MM.1S (cell line): ENCODE data around the gene MAG.

Experiments
- DNase-seq: peaks from one replicate; pipeline ENCODE4 v3.0.0-alpha.2; 2015
- H2AFZ ChIP-seq: fragments of 300-600 bp; sonication (generic); 2 replicates; pipeline ENCODE4 v1.6.0; 2016; ENCODE audit warnings: antibody characterized with exemption, low read length
- H3F3A ChIP-seq: fragments of 300-600 bp; sonication (generic); 2 replicates; pipeline ENCODE4 v1.6.1; 2016; ENCODE audit warnings: mild to moderate bottlenecking, antibody characterized with exemption, low read length, moderate library complexity, mixed read lengths; ENCODE audit not compliant: insufficient read depth
- H3K27ac ChIP-seq: fragments of 300-600 bp; sonication (generic); 2 replicates; pipeline ENCODE4 v1.5.1; 2016; ENCODE audit warnings: mild to moderate bottlenecking, low read length
- H3K27me3 ChIP-seq: fragments of 300-600 bp; sonication (generic); replicated peaks from 2 replicates; pipeline ENCODE4 v1.6.0; 2016; ENCODE audit warnings: low read length; ENCODE audit not compliant: insufficient read depth
- H3K36me3 ChIP-seq: fragments of 300-600 bp; sonication (generic); replicated peaks from 2 replicates; pipeline ENCODE4 v1.6.1; 2016; ENCODE audit warnings: mild to moderate bottlenecking, low read length, mixed read lengths; ENCODE audit not compliant: insufficient read depth
- H3K4me1 ChIP-seq: fragments of 300-600 bp; sonication (generic); 2 replicates; pipeline ENCODE4 v1.6.1; 2016; ENCODE audit warnings: low read length, mixed read lengths
- H3K4me2 ChIP-seq: fragments of 300-600 bp; sonication (generic); 2 replicates; pipeline ENCODE4 v1.6.0; 2016; ENCODE audit warnings: low read depth, low read length
- H3K4me3 ChIP-seq: fragments of 300-600 bp; sonication (generic); 2 replicates; pipeline ENCODE4 v1.5.1; 2016; ENCODE audit warnings: low read length, mixed read lengths
- H3K79me2 ChIP-seq: fragments of 300-600 bp; sonication (generic); 2 replicates; pipeline ENCODE4 v1.6.1; 2016; ENCODE audit warnings: mixed run types, low read length, mixed read lengths
- H3K9ac ChIP-seq: fragments of 300-600 bp; sonication (generic); 2 replicates; pipeline ENCODE4 v1.6.1; 2016; ENCODE audit warnings: low read length, mixed read lengths
- H3K9me2 ChIP-seq: fragments of 300-600 bp; sonication (generic); replicated peaks from 2 replicates; pipeline ENCODE4 v1.6.1; 2016; ENCODE audit warnings: mild to moderate bottlenecking, low read length, mixed read lengths; ENCODE audit not compliant: insufficient read depth
- H3K9me3 ChIP-seq: fragments of 300-600 bp; sonication (generic); replicated peaks from 2 replicates; pipeline ENCODE4 v1.6.1; 2016; ENCODE audit warnings: mild to moderate bottlenecking, low read length, mixed read lengths; ENCODE audit not compliant: insufficient read depth
- H4K20me1 ChIP-seq: fragments of 300-600 bp; sonication (generic); 2 replicates; pipeline ENCODE4 v1.6.1; 2016; ENCODE audit warnings: mild to moderate bottlenecking, low read length, moderate library complexity, mixed read lengths; ENCODE audit not compliant: insufficient read depth
- EZH2 ChIP-seq: fragments of 300-600 bp; sonication (generic); optimal IDR thresholded peaks from 2 replicates; pipeline ENCODE3; 2017; ENCODE audit warnings: low read depth, mild to moderate bottlenecking, antibody characterized with exemption, low read length, mixed read lengths
- EZH2phosphoT487 ChIP-seq: fragments of 300-600 bp; sonication (generic); IDR thresholded peaks from 2 replicates; pipeline ENCODE4 v1.6.1; 2018; ENCODE audit warnings: antibody characterized with exemption, low read length
- TF ChIP-seq, protein P1 (sequence below): fragments of 300-600 bp; sonication (generic); IDR thresholded peaks from 2 replicates; pipeline ENCODE4 v1.5.1; 2016; ENCODE audit warnings: antibody characterized with exemption, low read length, mixed read lengths

Gene MAG

DNA sequence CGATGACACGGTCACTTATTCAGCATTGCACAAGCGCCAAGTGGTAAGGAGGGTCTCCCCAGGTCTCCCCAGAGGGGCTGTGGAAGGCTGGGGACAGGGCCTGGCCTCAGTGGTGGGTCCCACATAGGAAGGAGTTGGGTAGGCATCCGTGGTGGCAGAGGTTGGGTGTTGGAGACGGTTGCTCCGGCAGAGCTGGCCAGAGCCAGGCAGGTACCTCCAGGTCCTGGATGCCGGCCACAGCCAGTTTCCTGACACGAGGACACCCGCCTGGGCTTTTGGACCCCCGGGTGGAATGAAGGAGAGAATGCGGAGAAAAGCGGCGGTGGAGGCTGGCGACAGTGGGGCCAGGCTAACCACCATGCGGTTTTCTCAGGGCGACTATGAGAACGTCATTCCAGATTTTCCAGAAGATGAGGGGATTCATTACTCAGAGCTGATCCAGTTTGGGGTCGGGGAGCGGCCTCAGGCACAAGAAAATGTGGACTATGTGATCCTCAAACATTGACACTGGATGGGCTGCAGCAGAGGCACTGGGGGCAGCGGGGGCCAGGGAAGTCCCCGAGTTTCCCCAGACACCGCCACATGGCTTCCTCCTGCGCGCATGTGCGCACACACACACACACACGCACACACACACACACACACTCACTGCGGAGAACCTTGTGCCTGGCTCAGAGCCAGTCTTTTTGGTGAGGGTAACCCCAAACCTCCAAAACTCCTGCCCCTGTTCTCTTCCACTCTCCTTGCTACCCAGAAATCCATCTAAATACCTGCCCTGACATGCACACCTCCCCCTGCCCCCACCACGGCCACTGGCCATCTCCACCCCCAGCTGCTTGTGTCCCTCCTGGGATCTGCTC, 54.5 kb downstream of the MAG start:
- TF ChIP-seq EZH2phosphoT487, result no peak
- TF ChIP-seq, protein P1, sequence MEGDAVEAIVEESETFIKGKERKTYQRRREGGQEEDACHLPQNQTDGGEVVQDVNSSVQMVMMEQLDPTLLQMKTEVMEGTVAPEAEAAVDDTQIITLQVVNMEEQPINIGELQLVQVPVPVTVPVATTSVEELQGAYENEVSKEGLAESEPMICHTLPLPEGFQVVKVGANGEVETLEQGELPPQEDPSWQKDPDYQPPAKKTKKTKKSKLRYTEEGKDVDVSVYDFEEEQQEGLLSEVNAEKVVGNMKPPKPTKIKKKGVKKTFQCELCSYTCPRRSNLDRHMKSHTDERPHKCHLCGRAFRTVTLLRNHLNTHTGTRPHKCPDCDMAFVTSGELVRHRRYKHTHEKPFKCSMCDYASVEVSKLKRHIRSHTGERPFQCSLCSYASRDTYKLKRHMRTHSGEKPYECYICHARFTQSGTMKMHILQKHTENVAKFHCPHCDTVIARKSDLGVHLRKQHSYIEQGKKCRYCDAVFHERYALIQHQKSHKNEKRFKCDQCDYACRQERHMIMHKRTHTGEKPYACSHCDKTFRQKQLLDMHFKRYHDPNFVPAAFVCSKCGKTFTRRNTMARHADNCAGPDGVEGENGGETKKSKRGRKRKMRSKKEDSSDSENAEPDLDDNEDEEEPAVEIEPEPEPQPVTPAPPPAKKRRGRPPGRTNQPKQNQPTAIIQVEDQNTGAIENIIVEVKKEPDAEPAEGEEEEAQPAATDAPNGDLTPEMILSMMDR, result no peak
- TF ChIP-seq EZH2, result no peak
- H3K27me3 ChIP-seq, result peaks cover 95% of the 10 kb centered on the region
- no peaks in the 10 kb centered on the region for H3K4me1 ChIP-seq
- H2AFZ ChIP-seq, result no peak overlapping the region
- H3F3A ChIP-seq, result no peaks in the 10 kb centered on the region
- no peak overlapping the region for H3K4me3 ChIP-seq
- H3K9me2 ChIP-seq, result no peaks in the 10 kb centered on the region
- no peaks in the 10 kb centered on the region for H3K9me3 ChIP-seq
- H3K9ac ChIP-seq, result no peak overlapping the region
- no peak overlapping the region for H3K27ac ChIP-seq
- H3K4me2 ChIP-seq, result no peak overlapping the region
- no peak for DNase-seq
- H3K79me2 ChIP-seq, result no peaks in the 10 kb centered on the region
- no peaks in the 10 kb centered on the region for H4K20me1 ChIP-seq
- no peaks in the 10 kb centered on the region for H3K36me3 ChIP-seq

DNA sequence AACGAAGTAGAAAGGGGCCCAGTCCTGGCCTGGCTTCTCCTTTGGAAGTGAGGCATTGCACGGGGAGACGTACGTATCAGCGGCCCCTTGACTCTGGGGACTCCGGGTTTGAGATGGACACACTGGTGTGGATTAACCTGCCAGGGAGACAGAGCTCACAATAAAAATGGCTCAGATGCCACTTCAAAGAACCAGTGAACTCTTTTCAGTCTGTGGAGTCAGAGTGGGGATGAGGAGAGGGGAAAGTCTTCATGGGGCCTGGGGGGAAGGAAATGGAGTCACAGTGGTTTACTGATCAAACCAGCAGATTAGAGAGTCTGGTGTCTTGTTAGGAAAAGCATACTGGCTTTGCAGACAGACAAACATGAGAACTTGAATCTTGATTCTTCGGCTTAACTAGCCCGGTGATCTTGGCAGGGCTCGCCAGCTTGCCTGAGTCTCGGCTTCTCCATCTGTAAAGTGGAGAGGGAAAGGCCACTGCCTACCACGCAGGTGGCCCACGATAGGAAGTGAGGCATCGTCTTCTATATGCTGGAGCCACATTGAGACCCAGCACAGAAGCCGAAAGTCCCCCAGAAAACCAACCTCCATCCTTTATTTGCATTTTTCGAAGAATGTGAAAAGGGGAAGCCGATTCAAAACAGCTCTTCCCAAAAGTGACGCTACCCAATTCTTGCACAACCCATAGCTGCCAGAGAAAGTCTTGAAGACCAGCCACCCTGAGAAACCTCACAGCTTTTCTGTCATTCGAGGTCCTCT, 55.4 kb downstream of the MAG start, which contains the start of gene FFAR1:
TSS of gene FFAR1 (plus strand) at position 732 of the 759 bp plus-strand sequence. CDS start 3,650 bp downstream, outside the sequence.
- Histone ChIP-seq H3K9me3 (no peaks in the 10 kb centered on the region), H3K4me1 (no peaks in the 10 kb centered on the region), H3K79me2 (no peaks in the 10 kb centered on the region), H3K27me3 (peaks cover 95% of the 10 kb centered on the region), H2AFZ (no peak within 1 kb of the TSS), H3K9me2 (no peaks in the 10 kb centered on the region), H3K36me3 (no peaks in the 10 kb centered on the region), H3K4me3 (no peak within 1 kb of the TSS), H3K9ac (no peak within 1 kb of the TSS), H4K20me1 (no peaks in the 10 kb centered on the region), H3F3A (no peaks in the 10 kb centered on the region), H3K27ac (no peak within 1 kb of the TSS), H3K4me2 (no peak within 1 kb of the TSS)
- DNase-seq, result no peak
- TF ChIP-seq EZH2, result no peak
- TF ChIP-seq, protein P1, result no peak
- TF ChIP-seq EZH2phosphoT487, result no peak

DNA sequence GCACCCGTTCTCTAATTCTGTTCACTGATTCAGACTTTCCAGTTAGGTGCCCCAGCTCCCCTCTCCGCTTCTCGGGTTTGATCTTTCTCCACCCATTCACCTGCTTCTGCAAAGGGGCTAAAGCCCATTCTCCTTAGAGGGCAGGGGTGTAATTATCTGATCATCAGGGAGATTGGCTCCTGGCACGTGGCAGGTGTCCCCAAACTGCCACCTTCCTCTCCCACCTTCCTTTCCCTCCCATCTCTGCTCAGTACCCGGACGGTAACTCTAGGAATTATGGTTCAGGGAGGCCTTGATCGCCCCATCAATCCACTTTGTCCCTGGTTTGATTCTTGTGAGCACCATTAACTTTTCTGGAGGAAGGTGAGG, 56.0 kb downstream of the MAG start:
- Histone ChIP-seq H3K9me3 (no peaks in the 10 kb centered on the region), H3K27me3 (peaks cover 93% of the 10 kb centered on the region), H3K79me2 (no peaks in the 10 kb centered on the region), H3K27ac (no peak overlapping the region), H3K4me3 (no peak overlapping the region), H2AFZ (no peak overlapping the region), H3K36me3 (no peaks in the 10 kb centered on the region), H3K4me1 (no peaks in the 10 kb centered on the region), H3K4me2 (no peak overlapping the region), H4K20me1 (no peaks in the 10 kb centered on the region), H3K9me2 (no peaks in the 10 kb centered on the region), H3F3A (no peaks in the 10 kb centered on the region), H3K9ac (no peak overlapping the region)
- TF ChIP-seq, protein P1, result no peak
- TF ChIP-seq EZH2phosphoT487 (no peak), EZH2 (no peak)
- no peak for DNase-seq
